NCI-H2029 (cell line): ENCODE measurements around the gene STN1.

Experiments
- DNase-seq: peaks from one replicate; lab custom pipeline; 2025; lab: John Stamatoyannopoulos, UW

The STN1 gene, protein sequence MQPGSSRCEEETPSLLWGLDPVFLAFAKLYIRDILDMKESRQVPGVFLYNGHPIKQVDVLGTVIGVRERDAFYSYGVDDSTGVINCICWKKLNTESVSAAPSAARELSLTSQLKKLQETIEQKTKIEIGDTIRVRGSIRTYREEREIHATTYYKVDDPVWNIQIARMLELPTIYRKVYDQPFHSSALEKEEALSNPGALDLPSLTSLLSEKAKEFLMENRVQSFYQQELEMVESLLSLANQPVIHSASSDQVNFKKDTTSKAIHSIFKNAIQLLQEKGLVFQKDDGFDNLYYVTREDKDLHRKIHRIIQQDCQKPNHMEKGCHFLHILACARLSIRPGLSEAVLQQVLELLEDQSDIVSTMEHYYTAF

DNA sequence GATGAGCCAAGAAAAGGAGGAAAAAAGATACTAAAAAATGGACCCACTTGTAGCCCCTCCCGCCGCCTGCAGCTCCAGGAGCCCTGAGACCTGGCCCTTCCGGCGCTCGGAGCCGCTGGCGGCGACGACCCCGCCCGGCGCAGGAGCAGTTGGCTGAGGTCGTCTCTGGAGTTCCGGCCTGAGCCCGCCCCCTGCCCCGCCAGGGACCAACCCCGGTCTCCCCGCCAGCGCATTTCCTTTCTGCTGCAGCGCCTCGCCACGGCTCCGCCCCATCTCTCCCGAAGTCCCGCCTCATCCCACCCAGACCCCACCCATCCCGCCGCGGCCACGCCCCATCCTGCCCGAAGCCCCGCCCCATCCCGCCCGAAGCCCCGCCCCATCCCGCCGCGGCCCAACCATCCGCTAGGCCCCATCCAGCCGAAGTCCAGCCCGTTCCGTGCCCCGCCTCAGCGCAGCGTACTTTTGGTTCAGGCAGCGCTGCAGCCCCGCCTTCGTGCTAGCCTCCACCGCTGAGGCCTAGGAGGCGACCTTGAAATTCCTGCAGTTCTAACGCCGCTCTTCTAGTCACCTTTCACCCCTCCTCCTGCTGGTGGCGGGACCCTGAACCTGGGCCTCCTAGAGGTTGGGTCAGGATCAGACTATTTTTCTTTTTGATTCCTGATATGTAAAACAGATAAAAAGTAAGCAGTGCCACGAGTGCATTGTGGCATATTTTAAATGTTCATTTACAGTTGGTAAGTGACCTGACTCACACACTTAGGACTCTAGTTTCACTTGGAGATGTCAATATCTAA, at the start of gene STN1:
Gene STN1, minus strand, starts transcription at position 132 of the 794 bp plus-strand sequence. CDS start 590 bp downstream, outside the sequence.
- peak; percentile 90 for DNase-seq

DNA sequence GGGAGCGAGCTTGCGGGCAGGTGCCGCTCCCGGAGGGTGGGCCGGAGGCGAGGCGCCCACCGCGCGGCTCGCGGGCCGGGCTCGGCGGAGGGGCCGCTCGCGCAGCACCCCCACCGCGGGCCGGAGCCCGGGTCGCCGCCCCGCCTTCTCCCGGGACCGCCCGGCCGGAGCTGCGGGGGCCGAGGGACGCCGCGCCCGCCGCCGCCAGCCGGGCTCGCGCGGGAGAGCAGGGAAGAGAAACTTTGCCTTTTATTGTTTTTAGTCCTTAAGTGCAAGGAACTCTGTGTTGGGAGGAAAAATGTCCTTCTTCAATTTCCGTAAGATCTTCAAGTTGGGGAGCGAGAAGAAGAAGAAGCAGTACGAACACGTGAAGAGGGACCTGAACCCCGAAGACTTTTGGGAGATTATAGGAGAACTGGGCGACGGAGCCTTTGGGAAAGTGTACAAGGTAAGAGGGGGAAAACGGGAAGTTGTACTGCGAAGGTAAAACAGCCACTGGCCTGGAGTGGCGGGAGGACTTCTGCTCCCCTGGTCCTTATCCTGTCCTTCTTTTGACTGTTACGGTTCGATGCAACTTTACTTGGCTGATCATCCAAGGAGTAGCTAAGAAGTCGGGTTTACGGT, 49.6 kb upstream of the STN1 start:
- DNase-seq: no peak

DNA sequence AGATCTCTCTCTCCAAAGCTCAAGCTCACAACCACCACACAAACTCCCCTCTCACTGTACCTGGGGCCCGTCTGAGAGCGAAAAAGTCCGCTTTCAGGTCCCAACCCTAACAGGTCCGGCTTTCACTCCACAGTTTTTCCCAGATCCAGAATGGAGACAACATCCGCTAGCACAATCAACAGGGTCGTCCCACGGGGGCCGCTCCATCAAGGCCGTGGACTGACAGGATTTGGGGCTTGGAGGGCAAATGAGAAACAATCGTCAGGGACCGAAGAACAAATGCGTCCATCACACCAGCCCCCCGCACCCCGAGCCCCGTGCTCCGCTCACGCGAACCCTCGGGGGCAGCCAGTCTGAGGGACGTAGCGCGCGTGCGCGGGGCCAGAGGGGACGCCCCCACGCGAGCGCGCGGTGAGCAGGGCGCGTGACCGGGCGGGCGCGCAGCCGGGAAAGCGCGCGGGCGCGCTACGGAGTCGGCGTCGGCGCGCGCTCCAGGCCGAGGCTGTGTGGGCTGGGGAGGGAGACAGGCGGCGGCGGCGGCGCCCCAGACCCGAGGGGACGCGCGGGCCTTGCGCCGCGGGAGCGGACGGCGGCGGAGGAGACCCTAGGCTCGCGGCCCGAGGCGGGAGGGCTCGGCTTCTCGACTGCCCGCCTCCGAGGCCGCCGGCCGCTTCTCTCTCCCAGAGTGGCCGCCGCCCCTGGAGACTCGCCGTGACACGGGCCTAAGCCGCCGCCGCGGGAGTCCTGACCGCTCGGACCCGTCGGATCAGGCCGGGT, 48.9 kb upstream of the STN1 start, which contains the start of gene SLK:
Gene SLK, plus strand, starts transcription at position 470 of the 777 bp plus-strand sequence. CDS start 606 bp downstream, outside the sequence.
- peak; percentile 33 for DNase-seq

DNA sequence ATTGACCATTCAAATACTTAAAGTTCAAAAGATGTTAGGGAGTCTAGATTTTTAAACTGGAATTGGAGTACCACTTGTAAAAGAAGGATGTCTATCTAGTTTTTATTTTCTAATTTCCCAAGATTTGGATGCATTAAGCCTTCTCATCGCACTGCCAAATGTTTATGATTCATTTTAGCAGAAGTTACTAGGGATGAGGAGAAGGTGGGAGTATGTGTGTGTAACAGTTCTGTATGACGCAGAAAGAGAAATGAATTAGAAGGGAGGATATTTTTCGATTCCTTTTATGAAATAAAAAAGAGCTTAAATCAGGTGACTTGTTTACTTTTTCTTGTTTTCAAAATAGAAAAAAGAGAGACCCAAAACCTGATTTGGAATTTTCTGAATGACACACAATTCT, 42.1 kb upstream of the STN1 start:
- DNase-seq: no peak

DNA sequence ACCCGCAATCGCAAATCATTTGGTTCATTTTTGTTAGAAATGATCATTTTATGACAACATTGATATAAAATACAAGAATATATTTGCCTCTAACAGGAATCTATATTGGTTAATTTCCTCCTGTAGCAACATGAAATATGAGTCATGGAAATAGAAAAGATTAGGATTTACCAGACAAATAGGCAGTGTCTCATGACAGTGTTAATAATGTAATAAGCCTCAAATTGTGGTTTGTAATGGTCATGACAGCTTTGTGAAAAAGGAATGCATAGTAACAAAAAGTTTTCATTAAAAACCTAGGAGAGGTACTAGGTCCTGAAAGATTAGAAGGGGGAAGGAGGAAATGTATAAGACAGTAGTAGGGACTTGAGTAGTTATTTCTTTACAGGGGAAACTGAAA, 41.0 kb upstream of the STN1 start:
- DNase-seq: no peak

DNA sequence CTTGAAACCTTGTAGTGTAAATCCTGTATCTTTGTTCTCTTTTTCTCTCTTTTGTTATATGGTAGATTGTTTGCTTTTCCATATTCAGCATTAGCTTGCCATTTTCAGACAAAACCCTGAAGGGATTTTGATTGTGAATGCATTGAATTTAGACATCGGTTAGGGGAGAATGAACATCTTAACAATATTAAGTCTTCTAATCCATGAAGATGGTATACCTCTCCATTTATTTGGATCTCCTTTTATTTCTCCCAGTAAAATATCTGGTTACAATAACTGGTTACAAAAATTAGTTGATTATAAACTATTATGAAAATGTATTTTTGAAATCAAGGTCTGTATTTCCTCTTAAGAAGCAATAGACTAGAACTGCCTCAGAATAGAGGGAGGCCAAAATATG, 36.6 kb upstream of the STN1 start:
- DNase-seq: no peak

DNA sequence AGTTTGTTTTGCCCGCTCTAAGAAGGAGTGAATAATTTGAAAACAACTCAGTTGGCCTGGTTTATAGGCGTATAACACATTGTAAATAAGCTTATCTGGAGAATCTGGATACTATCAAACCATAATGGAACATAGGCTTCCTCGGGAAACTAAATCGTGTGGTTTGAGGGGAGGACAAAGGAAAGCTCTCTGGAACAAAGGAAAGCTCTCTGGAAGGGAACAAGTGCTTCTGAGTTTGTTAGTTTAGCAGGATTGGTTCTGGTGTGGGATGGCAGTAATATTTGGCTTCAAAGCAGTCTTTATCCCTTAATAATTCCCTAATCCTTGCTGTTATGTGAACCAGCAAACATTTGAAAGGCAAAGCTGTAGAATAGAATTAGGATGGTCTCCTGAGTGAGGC, 34.0 kb upstream of the STN1 start:
- peak; percentile 4 for DNase-seq

DNA sequence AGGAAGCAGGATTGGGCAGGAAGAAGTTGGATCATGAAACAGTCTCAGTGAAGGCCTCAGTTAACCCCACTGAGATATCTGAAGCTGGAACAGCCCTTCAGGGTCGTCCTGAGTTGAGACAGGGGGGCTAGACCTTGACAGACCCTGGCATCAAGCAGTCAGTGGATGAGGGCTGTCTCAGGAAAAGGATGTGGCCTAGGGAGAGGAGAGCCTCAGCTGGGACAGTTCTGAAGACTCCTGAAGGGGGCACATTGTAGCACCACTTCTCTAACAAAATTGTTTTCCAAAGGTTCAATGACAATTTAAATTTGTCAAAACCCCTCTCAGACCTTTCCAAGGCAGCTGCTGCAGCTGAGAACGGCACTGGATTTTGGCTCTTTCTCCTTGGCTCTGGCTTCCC, 33.2 kb upstream of the STN1 start:
- DNase-seq: no peak

DNA sequence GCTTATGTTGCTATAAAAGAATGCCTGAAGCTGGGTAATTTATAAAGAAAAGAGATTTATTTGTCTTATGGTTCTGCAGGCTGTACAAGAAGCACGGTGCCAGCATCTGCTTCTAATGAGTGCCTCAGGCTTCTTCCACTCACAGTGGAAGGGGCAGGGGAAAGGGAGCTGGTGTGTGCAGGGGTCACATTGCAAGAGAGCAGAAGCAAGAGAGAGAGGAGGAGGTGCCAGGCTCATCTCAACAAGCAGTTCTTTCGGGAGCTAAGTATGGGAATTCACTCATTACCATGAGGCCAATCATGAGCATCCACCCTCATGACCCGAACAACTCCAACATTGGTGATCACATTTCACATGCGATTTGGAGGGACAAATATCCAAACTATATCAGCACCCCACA, 31.7 kb upstream of the STN1 start:
- DNase-seq: no peak

DNA sequence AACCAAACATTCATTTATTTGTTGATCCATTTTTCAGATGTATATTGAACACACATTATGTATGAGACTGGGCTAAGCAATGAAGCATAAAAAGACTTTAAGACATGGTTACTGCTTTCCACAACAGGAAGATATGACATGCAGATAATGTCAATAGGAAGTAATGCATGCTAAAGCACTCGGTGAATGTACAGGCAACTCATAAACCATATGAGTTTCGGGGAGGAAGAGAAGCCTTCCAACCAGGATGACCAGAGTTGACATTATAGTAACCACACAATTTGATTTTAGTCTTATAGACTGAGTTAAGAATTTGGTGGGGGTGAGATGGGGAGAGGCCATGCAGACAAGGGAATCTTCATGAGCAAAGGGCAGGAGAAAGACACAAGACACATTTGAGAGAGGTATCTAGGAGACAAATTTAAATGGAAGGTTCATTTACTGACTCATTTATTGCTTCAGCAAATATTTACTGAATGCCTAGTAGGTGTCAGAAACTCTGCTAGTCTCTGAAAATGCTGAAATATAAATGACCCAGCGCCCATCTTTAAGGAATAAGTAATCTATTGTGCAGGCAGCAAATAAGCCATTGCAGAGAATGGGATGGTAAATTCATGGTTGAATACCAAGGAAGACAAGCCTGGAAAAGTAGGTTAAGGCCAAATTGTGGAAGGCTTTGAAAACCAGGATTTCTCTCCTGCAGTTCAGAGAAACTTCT, 30.0 kb upstream of the STN1 start:
- no peak for DNase-seq

DNA sequence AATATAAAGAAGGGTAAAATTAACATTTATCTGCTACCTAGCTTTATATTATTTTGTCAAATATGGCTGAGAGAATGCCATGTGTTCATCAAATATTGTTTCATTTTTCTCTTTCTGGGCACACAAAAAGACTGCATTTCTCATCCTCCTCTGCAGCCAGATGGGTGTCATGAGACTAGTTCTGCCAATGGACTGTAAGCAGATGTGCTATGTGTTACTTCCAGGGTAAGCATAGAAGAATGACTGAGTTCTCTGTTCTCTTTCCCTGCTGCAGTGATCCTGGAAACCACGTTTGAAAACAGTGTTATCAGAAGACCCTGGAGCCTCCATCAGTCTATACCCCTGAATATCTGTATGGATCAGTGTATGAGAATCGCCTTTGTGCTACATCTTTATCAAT, 24.9 kb upstream of the STN1 start:
- DNase-seq: no peak

DNA sequence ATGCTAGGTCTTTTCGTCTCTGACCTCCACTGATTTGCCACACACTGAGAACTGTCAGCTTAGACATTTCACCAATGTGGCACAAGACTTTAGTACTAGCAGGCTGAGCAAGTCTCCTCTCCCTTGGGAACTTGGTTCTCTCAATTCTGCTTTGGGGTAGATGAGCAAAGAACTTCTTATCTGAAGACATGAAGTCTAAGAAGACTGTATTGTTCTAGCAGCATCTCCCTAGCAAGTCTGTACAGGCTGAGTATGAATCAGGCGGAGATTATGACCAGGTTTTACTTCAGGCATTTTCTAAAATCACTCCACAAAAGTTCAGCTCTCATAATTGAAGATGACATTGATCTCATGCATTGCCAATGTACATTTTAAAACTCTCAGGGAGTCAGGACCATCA, 23.8 kb upstream of the STN1 start:
- DNase-seq: no peak

DNA sequence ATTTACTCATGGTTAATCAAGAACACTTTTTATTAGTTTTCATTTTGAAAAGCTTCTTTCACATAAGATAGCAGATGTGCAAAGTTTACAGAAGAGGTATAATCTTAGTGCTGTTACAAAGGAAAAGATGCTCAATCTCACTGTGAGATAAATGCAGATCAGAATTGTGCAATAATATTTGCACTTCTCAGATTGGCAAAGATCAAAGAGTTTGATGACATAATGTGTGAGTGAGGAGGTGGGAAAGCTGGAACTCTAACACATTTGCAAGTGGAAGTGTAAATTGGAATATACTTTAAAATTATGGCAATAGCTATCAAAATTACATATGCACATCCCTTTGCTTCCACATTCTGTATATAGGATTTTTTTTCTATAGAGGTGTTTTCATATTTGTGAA, 21.5 kb upstream of the STN1 start:
- no peak for DNase-seq

DNA sequence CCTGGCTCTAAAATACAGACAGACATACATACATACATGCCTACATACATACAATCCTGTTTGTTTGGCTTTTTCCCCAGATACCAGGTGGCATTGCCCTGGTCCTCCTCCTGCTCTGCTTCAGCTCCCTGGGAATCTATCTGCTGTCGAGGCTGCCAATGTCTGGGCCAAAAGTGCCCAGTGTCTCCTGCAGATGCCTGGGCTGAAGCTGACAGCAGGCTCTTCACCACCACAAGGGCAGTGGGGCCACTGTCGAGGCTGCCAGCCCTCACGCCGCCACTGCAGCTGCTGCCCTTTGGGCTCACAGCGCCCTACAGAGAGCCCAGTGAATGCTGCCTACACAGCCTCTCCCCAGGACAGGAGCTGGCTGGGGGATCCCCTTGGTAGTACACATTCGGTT, 18.0 kb upstream of the STN1 start:
- no peak for DNase-seq

DNA sequence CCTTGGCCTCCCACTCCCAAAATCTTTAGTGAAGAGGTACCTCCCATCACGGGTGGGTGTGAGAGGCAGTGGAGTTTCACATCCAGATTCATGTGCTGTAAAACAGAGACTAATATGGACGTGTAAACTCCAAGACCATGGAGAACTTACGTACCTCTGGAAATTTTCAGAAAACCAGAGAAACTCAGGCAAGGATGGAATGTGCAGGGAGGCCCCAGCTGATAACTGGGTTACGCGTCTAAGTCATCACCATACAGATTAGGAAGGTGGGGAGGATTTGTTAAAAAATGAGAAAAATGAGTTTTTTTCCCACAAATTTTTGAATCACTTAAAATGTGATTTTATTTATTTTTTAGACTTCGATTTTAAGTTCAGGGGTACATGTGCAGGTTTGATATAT, 16.3 kb upstream of the STN1 start:
- DNase-seq: no peak

DNA sequence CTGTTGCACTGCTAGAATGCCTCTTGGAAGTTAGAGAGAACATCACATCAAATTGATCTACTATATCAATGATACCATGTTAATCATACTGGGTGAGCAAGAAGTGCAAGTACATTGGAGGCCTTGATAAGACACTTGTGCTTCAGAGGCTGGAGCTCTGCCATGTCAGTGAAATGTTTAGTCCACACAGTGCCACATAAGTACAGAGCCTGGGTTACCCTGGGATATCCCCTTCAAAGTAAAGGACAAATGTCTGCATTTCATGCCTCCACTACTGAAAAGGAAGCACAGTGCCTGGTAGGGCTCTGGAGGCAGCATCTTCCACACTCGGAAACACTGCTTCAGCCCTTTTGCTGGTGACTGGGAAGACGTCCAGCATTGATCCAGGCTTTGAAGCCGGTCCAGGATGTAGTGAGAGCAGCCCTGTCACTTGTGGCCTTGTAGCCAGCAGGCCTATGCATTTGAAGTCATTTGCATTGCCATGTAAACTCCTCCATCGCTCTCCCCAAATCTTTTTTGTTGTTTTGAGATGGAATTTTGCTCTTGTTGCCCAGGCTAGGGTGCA, 15.7 kb upstream of the STN1 start:
- no peak for DNase-seq

DNA sequence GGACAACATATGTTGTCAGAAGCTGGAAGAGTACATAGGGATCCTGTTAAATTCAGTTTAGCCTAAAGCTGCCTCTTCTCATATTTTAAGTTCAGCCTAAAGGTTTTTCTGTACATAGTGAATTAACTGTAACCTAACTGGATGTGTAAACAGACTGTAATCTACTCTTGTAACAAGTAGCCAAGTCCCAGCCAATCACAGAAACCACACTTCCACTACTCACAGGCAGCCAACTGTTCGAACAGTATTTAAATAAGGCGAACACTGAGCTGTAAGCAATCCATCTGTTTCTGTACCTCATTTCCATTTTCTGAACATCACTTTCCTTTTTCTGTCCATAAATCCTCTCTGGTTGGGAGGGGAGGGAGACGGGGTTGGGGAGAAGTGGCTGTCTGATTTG, 15.0 kb upstream of the STN1 start:
- DNase-seq: no peak

DNA sequence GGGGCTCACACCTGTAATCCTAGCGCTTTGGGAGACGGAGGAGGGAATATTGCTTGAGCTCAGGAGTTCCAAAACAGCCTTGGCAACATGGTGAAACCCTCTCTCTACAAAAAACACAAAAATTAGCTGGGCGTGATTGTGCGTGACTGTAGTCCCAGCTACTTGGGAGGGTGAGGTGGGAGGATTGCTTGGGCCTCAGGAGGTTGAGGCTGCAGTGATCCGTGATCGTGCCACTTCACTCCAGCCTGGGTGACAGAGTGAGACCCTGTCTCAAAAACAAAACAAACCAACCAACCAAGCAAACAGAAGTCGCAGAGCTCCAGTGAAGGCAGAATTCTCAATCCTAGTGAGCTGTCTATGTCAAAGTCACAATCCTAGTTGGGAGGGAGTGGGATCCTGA, 14.3 kb upstream of the STN1 start:
- no peak for DNase-seq

DNA sequence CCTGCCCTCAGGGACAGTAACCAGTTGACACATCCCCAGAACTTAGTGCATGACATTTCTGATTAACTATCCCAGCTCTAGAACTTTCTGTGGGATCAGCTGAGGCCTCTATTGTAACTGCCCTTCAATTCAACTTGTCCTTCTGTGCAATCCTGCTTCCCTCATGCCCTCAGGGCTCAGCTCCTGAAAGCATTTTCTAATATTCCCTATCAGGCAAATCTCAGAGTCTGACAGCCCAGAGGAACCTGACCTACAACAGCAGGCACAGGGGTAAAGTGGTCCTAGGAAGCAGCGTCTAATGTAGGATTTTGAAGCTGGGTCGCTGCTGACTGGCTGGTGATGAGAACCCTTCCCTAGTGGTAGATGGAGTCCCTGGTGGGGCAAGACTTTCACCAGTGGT, 13.6 kb upstream of the STN1 start:
- DNase-seq: no peak

DNA sequence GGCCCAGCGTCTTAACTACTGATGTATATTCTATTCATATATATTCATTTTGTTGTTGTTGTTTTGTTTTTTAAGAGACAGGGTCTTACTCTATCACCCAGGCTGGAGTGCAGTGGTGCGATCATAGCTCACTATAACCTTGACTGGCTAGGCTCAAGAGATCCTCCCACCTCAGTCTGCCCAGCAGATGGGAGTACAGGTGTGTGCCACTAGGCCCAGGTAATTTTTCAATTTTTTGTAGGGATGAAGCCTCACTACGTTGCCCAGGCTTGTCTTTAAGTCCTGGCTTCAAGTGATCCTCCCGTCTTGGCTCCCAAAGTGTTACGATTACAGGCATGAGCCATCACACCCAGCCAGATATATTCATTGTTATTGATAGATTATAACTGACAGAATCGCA, 12.9 kb upstream of the STN1 start:
- no peak for DNase-seq

DNA sequence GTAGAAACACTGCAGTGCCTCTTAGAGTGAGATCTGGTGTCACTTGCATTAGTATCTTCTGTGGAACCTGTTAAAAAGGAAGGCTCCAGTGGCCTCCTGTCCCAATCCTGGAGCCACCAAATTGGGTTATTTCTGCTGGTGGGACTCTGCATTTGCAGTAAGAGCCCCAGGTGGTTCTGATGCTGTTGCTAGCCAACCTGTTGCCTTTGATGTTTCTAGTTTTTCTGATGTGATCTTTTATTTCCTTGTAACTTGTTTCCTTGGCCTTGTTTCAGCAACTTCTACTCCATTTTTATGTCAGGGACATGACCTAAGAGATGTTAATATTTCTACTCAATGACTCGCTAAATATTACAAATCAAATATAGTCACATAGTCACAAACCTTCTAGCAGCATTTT, 12.5 kb upstream of the STN1 start:
- DNase-seq: no peak
